ENCODE data around the gene SERINC5. TPM values are rescaled to one million over a fixed set of nuclear protein-coding genes. Genes with fewer than 3 reads are reported as not detected.
"Not testable (repeated sequence)": the region's sequence is repeated elsewhere in the genome, so short reads cannot be mapped to it uniquely, and the experiment has no call there.

SERINC5 gene
- total RNA-seq, 1 donor from 2014 or later: 12.9 TPM

GRCh38 chr5:80116465-80116864 lies 139.4 kb downstream of the SERINC5 start:
- no peaks in the 10 kb centered on the region for H3K27me3 ChIP-seq (ENCODE audit: control insufficient read depth, insufficient read depth, low read length)
- H3K36me3 ChIP-seq (ENCODE audit: control insufficient read depth, insufficient read depth, low read length): no peaks in the 10 kb centered on the region
- TF ChIP-seq CTCF (IDR thresholded peaks at IDR 0.05; ENCODE audit: insufficient read depth, low read length, poor library complexity, severe bottlenecking): no peak
- no peak for DNase-seq (ENCODE audit: low read depth)
- no peak overlapping the region for H3K4me3 ChIP-seq (ENCODE audit: low read depth, low read length)

- no peak overlapping the region for H3K4me3 ChIP-seq (ENCODE audit: low read depth, low read length)
- H3K36me3 ChIP-seq (ENCODE audit: control insufficient read depth, insufficient read depth, low read length): no peaks in the 10 kb centered on the region
- DNase-seq (ENCODE audit: low read depth): no peak
- TF ChIP-seq CTCF (IDR thresholded peaks at IDR 0.05; ENCODE audit: insufficient read depth, low read length, poor library complexity, severe bottlenecking): no peak
- H3K27me3 ChIP-seq (ENCODE audit: control insufficient read depth, insufficient read depth, low read length): no peaks in the 10 kb centered on the region
Measured at GRCh38 chr5:80116000-80116399, 139.8 kb downstream of the SERINC5 start.

- no peak overlapping the region for H3K4me3 ChIP-seq (ENCODE audit: low read depth, low read length)
- no peaks in the 10 kb centered on the region for H3K36me3 ChIP-seq (ENCODE audit: control insufficient read depth, insufficient read depth, low read length)
- DNase-seq (ENCODE audit: low read depth): no peak
- H3K27me3 ChIP-seq (ENCODE audit: control insufficient read depth, insufficient read depth, low read length): no peaks in the 10 kb centered on the region
- no peak for TF ChIP-seq CTCF (IDR thresholded peaks at IDR 0.05; ENCODE audit: insufficient read depth, low read length, poor library complexity, severe bottlenecking)
Measured at GRCh38 chr5:80114860-80115259, 141.0 kb downstream of the SERINC5 start.

GRCh38 chr5:80111376-80111990 lies 144.4 kb downstream of the SERINC5 start:
- not testable (repeated sequence) for H3K36me3 ChIP-seq (ENCODE audit: control insufficient read depth, insufficient read depth, low read length); DNase-seq (ENCODE audit: low read depth); H3K4me3 ChIP-seq (ENCODE audit: low read depth, low read length); H3K27me3 ChIP-seq (ENCODE audit: control insufficient read depth, insufficient read depth, low read length)

- DNase-seq (ENCODE audit: low read depth): no peak
- H3K27me3 ChIP-seq (ENCODE audit: control insufficient read depth, insufficient read depth, low read length): no peaks in the 10 kb centered on the region
- H3K4me3 ChIP-seq (ENCODE audit: low read depth, low read length): no peak overlapping the region
- H3K36me3 ChIP-seq (ENCODE audit: control insufficient read depth, insufficient read depth, low read length): no peaks in the 10 kb centered on the region
- TF ChIP-seq CTCF (IDR thresholded peaks at IDR 0.05; ENCODE audit: insufficient read depth, low read length, poor library complexity, severe bottlenecking): no peak
Measured at GRCh38 chr5:80109646-80110478, 146.0 kb downstream of the SERINC5 start.

GRCh38 chr5:80106916-80107315 lies 148.9 kb downstream of the SERINC5 start:
- H3K36me3 ChIP-seq (ENCODE audit: control insufficient read depth, insufficient read depth, low read length): no peaks in the 10 kb centered on the region
- no peak for TF ChIP-seq CTCF (IDR thresholded peaks at IDR 0.05; ENCODE audit: insufficient read depth, low read length, poor library complexity, severe bottlenecking)
- no peak overlapping the region for H3K4me3 ChIP-seq (ENCODE audit: low read depth, low read length)
- DNase-seq (ENCODE audit: low read depth): no peak
- no peaks in the 10 kb centered on the region for H3K27me3 ChIP-seq (ENCODE audit: control insufficient read depth, insufficient read depth, low read length)

Measured in kidney epithelial cell (primary cell).